GM11168 (cell line): ENCODE measurements around the gene SURF1.
"Not testable (repeated sequence)": the region's sequence is repeated elsewhere in the genome, so short reads cannot be mapped to it uniquely, and the experiment has no call there.

ENCODE experiments used
- in situ Hi-C: fragments of 300-500 bp; cut with MboI; formaldehyde crosslinking; loops from one replicate; pipeline ENCODE4 v1.12.0; 2022; ENCODE audit warnings: low sequenced_read_pairs; ENCODE audit not compliant: unreplicated experiment

The SURF1 gene

DNA sequence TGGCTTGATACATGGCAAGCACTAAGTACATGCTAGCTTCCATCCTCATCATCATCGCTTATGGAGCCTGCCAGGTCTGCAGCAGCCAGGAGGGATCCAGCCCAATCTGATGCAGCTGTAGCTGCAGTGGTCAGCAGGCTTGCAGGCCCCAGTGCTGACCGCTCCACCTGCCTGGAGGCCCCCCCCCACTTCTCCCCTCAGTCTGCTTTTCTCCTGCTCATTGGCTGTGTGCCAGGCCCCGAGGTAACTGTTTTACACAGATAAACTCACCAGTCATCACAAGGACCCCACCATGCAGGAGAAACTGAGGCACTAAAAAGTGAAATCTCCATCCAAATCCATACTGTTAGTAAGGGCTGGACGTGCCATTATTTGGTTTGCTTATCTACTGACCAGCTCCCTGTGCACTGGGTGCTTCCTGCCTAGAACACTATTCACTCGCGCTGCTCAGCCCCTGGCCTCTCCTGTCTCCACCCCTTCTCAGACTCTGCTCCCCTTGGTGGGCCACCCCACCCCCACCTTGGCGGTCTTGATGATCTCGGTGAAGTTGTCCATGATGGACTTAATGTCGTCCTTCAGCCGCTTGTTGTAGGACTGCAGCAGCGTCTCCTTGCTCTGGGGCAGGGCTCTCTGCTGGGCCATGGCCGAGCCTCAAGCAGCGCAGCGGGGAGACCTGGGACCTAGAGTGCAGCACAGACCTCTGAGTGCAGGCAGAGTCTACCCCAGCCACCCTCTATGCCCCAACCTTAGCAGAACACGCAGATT is 10.1 kb downstream of the SURF1 start:
- in situ Hi-C loops: no loop called here

DNA sequence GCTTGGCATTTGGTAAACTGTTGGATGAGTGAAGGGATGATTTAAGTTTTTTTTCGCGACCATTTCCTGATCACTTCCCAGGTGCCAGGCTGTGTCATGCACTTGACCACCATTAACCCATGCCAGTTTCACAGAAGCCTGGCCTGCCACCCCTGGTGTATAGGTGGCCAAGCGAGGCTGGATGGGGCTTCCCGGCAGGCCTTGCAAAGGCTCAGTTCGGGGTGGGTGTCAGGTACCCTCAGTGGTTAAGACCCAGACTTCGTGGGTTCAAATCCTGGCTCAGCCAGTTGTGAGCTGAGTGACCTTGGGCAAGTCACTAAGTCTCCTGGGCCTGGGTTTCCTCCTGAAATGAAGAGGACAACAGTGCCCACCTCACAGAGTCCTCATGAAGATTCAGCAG is 10.7 kb downstream of the SURF1 start:
- in situ Hi-C loops: no loop called here

DNA sequence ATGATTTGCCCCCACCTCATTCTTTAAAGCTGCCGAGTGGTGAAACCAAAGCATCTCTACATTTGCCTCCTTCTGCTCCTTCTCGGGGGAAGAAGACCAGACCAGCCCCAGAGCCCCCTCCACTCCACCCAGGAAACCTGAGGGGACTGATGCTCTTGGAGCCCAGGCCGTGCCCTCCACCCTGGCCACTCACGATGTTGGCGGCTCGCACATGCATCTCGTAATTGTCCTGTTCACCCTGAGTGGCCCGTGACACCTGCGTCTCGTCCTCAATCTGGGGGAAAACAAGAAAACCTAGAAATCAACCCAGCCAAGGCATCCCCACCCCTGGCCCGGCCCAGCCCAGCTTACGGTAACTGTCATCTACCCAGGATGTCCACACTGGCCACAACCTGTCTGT is 11.3 kb downstream of the SURF1 start:
- in situ Hi-C loops: no loop called here

DNA sequence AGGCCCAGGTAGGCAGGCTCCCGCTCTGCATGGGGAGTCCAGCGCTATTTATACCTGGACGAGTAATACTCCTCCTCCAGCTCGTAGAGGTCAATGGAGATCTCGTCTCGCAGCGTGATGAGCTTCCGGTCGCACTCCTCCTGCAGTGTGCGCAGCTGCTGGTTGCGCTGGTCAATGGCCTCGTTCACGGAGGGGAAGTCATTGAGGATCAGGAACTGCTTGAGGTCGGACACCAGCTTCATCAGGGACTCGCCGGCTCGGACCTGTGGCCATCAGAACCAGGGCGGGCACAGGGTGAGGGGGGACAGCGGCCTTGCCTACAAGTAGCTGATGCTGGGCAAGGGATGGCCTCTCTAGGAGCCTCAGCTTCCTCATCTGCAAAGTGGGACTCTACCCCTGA is 12.2 kb downstream of the SURF1 start:
- in situ Hi-C loops: no loop called here

DNA sequence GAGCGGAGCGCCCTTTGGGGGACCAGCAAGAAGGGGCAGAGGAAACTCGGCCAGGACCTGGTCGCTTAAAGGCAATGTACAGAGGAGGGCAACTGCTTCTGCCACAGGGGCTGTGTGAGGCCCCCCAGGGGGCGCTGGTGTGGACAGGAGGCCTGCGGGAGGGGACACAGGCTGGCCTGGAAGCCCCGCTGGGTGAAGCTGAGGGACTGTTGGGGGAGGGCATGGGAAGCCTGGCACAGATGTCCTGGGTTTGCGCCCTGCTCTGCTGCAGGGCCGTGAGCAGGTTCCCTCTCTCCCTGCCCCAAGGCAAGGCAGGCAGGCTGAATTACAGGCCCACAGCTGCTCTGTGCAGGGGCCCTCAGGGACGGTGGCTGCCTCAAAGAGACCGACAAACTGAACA is 13.7 kb downstream of the SURF1 start:
- in situ Hi-C loops: no loop called here

DNA sequence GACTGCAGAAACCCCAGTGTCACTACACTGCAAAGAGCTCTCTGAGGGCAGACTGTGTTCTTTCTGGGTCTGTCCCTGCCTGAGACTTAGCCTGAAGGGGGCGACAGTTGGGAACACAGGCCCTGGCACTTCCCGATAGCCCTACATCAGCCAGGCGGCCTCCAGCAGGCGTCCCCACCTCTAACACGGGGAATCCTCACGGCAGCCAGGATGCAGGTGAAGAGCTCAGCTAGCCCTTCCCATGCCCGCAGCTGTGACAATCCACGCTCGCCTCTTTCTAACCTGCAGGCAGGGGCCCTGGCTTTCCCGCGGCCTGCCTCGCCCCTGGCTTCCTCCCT is 14.2 kb downstream of the SURF1 start:
- in situ Hi-C loops: no loop called here

DNA sequence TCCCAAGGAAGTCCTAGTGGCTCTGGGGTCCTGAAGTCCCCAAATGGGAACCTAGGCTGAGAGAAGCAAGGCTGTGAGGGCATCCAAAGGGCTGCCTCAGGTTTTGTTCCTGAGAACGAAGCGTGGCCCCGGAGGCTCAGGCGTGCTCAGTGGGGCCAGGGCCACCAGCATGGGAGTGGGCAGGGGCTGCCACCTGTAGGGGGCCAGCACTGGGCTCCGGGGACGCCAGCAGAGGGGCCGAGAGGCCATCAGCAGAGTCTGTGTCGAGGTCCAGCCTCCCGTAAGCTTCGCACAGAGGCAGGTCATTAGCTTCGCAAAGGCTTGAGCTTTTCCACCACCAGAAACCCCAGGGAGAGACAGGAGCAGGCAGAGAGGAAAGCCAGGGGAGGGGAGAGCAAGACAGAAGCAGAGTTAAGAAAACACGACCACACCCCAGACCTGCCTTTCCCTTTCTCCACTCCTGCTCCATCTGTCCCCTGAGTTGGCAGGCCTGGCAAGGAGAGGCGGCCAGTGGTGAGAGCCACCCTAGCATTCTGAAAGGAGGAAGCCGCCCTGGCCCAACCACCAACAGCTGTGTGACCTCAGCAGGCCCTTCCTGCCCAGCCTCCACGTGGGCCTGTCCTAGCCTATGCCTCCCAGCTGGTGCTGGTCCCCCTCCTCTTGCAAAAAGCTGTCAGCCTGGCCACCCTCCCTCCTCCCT is 14.8 kb downstream of the SURF1 start:
- in situ Hi-C loops: no loop called here

DNA sequence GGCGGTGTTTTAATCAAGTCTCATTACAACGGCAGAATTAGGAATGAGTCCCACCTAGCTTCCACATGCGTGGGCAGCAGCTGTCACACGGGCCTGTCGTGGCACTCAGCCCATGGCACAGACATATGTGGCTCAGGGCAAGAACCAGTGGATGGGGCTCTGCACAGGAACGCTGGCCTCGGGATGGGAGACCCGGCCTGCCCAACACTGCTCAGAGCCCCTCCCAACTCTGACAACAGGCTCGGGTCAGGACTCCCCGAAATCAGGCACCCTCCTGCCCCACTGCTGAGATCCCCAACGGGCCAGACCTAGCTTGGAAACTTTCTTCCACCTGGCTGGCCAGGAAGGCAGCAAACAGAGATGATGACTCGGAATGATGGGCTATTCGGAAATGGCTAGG is 15.4 kb downstream of the SURF1 start:
- in situ Hi-C loops: no loop called here

DNA sequence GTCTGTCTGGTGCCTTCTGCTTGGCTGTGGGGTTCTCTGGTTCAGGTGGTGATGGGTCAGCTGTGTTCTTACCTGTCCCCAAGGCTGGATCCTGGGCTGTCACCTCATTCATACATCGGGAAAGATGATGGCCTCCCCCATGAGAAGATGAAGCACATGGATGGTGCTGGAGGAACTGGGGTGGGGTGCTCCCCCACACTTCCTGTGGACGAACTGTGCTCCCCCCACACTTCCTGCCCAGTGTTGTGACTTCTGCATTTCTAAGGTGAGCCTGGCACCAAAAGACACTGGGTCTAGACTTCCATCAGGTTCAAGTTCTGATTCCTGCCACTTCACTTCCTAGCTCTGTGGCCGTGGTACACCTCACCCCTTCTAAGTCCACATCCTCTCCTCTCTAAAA is 16.0 kb downstream of the SURF1 start:
- in situ Hi-C loops: no loop called here

DNA sequence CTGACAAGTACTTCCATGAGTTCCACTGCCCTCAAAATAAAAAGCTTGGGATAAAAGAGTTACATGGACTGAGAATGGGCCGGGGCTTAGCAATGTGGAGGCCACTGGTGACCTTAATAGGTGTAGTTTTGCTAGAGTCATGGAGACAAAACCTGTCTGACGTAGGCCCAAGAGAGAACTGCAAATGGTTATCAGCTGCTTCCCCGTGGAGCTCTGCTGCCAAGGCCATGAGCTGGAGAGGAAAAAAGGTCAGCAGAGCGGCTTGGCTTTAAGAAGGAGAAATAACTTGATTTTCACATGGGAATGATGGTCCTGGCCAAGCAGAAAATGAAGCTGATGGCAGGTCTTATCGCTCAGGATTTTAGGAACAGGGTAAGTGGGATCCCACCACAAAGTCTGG is 16.6 kb downstream of the SURF1 start:
- in situ Hi-C loops: no loop called here

DNA sequence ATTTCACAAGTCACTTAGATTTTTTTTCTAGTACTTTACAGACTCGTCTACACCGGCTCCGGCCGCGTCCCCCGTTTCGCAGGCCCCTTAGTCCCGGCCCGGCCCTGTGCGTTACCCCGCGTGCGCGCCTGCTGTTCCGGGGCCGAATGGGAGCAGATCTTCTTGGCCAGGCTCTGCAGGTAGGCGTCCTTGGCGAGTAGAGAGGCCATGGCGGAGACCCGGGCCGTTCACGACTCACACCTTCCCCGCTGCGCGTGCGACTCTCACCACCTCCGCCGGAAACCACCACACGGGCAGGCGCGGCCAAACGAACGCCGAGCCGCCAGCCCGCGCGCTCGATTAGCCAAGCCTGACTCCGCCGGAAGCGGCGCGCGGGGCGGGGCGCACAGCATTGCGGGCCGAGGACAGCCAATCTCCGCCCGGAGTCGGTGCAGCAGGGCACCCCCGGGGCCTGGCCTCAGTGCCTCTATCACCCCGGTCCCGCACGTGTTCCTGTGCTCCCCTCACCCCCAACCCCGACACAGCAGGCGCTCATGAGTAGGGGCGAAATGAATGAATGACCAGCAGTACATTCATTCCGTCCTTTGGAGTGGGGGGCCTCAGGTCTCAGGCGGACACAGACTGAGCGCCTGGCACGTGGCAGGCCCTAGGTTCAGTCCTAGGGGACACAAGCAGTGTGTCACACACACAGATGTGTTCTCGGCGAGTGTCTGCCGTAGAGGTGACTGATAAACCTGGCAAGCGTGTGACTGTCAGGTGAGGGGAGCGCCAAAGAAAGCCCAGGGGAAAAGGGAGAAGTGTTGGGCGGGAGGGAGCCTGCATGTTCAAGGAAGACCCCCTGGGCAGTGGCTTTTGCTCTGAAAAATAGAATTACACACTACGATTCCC is 20.1 kb downstream of the SURF1 start, which contains the start of gene SURF6:
SURF6 (minus strand) TSS at position 265 of the 888 bp plus-strand sequence; CDS start at position 209, 56 bp downstream.
- in situ Hi-C loops: no loop called here

DNA sequence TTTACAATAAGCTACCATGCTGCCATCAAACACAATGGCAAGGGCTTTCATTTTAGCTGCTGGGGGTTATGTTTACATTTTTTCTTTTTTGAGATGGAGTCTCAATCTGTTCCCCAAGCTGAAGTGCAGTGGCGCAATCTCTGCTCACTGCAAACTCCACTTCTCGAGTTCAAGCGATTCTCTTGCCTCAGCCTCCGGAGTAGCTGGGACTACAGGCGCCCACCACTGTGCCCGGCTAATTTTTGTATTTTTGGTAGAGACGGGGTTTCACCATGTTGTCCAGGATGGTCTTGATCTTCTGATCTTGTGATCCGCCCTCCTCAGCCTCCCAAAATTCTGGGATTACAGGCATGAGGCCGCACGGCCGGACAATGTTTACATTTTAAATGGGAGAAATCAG is 21.4 kb downstream of the SURF1 start:
- in situ Hi-C loops: not testable (repeated sequence)

DNA sequence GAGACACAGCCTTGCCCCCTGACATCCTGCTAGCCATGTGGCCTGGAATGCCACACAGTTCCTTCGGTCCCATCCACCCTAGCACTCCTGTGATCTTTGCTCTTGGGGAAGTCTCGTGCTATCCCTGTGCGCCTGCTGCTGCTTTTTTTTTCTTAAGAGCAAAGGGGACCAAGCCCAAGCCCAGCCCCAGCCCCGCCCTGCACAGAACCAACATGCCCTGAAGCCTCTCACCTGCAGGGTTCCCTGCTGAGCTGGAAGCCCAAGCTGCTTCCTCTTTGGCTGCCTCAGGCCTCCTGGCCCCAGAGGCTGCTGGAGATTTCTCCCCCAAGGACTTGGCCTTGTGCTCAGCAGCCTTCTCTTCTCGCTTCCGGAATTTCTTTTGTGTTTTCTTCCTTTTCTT is 22.1 kb downstream of the SURF1 start:
- in situ Hi-C loops: no loop called here

DNA sequence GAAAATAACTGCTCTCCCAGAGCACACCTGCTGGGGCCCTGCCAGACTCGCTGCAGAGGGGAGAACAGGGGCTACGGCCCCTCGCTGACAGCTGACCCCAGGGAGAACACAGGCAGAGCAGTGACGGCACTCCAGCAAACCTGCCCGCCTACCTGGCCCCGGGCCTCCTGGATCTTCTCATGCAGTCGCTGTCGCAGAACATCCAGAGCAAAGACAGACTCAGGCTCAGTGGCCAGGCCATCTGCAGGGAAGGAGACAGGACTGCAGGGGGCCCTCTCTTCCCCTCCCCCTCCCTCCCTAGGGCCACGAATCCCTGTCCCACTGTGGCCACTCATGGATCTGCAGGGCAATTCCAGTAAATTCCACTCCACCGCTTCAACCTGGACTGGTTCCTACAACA is 22.7 kb downstream of the SURF1 start:
- in situ Hi-C loops: no loop called here

DNA sequence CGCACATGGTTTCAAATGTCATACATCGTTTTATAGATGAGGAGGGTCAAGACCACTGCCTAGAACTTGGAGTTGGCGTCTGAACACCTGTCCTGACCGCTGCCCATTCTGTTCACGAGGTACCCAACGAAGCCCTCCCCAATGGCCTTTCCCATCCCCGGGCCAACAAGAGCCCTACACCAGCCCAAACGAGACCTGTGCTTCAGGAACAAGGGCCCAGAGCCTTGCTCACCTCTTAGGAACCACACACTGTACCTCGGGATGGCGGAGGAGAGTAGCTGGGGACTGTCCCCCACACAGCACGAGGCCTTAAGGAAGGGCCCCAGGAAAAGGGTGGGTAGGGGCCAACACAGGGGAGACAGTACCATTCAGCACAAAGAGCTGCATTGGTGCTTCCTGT is 23.3 kb downstream of the SURF1 start:
- in situ Hi-C loops: no loop called here

DNA sequence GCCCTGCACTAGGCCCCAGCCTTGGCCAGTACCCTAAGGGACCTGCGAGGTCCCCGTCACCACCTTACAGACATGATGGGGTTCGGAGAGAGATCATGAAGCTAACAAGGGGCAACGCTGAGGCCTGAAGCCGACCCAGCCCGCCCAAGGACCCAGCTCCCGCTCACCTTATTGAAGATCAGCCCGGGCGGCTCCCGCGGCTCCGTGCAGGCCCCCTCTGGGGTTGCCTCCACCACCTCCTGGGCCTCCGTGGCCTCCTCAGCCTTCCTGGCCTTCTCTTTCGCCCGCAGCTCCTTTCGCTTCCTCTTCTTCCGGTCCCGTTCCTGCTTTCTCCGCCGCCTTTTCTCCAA is 23.9 kb downstream of the SURF1 start:
- in situ Hi-C loops: no loop called here

DNA sequence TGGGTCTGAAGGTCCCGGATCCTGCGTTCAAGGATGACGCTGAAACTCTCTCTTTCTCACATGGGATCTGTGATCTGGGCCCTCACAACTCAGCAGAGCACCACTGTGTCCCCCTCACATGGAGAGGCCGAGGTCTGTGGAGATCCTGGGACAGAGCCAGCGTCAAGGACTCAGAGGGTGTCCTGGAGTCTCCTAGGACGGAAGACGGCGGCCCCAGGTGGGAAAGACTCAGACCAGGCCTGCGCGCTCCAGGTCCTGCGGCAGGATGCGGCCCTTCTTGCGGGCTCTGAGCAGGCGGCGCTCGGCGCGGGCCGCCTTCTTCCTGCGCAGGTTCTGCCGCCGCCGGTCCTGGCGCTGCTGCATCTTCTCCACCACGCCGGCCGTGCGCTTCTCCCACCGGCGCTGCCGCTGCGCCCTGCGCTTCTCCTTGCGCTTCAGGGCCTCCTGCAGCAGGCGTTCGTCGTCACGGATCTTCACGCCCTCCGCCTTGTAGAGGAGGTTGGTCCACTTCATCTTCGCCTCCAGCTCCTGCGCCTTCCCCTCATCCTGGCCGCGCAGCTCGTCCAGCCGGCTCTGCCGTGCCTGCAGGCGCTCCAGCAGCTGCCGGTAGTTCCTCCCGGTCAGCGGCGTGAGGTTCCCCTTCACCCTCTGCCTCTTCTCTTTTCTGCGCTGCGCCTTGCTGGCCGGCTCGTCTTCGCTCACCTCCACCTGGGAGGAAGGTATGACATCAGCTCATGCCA is 24.5 kb downstream of the SURF1 start:
- in situ Hi-C loops: no loop called here

DNA sequence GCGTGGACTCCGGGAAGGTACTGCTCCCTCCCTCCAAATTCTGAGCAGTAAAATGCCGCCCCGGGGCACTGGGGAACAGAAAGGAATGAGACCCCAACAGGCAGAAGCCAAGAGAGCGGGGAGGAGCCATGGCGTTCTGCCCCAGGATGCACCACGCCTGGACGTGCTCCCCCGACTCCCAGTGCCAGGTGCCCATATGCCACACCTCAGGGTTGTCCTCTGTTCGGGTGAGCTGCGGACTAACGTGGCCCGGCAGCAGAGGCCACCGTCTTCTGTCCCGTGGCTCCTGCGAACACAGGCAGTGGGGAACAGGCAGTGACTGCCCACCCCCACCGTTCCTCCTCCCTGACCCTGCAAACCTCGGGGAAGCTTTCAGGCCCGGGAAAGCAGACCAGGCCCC is 25.1 kb downstream of the SURF1 start:
- in situ Hi-C loops: no loop called here

DNA sequence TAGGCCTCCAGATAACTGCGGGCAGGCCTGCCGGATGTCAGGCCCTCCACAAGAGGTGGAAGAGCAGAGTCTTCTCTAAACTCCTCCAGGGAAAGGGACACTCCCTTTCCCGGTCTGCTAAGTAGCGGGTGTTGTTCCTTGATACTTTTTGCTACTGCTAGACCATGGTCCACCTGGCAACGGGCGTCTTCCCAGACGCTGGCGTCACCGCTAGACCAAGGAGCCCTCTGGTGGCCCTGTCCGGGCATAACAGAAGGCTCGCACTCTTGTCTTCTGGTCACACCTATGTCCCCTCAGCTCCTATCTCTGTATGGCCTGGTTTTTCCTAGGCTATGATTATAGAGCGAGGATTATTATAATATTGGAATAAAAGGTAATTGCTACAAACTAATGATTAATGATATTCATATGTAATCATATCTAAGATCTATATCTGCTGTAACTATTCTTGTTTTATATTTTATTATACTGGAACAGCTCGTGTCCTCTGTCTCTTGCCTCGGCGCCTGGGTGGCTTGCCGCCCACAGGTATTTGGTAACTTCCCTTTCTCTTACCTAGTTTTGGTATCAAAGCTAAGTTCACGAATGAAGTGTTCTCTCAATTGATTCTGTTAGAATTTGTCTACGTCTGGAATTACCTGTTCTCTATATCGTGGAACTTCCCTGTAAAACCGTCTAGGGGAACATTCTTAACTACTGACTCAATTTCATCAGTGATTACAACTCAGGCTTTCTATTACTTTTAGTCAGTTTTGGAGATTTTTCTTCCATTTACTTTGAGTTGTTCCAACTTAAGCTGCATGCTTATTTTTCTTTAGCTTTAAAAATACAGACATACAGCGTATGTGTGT is 26.8 kb downstream of the SURF1 start:
- in situ Hi-C loops: not testable (repeated sequence)
